Measurements from ENCODE around the gene HDAC11.
A peak's percentile ranks its signal among the peaks of the same experiment; 100 is the strongest.
"Not testable (repeated sequence)": the region's sequence is repeated elsewhere in the genome, so short reads cannot be mapped to it uniquely, and the experiment has no call there.

Gene HDAC11

DNA sequence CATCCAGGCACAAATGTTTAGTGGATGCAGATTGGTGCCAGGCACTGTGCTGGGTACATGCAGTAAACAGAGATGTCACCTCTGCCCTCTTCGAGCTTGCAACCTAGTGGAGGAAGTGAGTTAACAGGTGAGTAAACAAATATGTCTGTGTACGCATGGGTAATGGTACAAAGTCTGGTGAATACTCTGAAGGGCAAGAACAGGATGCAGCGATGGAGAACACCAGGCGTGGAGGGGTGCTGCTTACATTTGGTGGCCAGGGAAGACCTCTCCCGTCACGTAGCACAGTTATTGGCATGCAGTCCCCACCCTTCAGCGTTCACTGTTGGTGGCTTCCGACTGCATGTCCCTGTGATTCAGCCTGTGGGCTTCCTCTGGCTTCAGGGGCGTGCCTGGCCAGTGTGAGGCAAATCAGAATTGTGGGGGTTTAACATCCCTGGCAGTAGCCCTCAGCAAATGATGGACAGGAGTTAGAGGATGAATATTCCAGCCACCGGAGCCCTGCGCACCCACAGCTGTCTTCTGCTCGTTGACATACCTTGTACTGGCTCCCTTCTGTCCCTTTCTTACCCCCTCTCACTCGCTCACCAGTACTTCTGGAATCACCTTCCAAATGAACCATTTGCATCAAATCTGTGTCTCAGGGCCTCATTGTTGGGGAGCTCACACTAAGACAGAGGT lies 9.1 kb upstream of the HDAC11 start:
- no peak for DNase-seq (ENCODE audit: low spot score)

DNA sequence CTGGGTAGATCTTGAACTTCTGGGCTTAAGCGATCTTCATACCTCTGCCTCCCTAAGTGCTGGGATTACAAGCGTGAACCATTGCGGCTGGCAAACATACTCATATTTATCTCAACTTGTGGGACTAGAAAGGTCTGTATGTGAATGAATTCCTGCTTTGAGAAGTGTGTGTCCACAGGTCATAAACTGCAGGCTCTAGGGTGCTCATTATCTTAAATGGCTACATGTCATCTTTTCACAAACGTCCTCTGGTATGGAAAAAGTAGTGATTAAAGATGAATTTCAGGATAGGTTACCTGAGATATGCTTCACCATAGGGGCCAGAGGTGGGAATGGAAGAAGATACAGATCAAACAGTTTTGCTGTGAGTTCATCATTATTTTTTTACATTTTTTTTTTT lies 7.8 kb upstream of the HDAC11 start:
- no peak for DNase-seq (ENCODE audit: low spot score)

DNA sequence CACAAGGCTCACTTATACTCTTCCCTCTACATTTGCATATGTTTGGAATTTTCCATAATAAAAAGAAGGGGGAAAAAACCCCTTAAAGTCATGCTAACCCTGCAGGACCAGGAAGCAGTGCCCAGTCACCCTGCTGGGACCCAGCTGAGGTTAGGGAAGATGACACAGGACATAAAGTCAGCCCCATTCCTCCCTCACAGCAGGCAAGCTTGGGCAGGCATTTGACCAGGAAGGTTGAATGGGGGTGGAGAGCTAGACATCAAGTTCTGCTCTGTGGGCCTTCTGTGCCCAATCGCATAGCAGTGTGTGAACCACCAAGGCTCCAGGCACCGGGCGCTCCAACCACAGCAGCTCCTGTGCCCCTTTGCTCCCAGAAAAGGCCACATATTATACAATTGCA lies 7.1 kb upstream of the HDAC11 start:
- no peak for DNase-seq (ENCODE audit: low spot score)

DNA sequence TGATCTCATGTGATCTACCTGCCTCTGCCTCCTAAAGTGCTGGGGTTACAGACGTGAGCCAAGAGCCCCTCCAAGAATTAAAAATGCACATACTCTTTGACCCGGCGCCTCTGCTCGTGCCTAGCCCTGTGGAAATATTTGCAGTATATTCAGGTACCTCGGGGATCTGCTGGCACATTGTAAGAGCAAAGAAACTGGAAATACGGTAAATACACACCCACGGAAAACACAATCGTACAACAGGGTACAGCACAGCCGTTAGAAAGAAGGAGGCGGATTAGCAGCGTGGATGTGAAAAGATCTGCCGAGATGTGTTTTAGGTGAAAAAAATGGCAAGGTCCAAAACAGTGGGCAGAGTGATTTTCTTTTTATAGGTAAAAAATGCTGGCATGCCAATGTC lies 6.1 kb upstream of the HDAC11 start:
- DNase-seq (ENCODE audit: low spot score): no peak

DNA sequence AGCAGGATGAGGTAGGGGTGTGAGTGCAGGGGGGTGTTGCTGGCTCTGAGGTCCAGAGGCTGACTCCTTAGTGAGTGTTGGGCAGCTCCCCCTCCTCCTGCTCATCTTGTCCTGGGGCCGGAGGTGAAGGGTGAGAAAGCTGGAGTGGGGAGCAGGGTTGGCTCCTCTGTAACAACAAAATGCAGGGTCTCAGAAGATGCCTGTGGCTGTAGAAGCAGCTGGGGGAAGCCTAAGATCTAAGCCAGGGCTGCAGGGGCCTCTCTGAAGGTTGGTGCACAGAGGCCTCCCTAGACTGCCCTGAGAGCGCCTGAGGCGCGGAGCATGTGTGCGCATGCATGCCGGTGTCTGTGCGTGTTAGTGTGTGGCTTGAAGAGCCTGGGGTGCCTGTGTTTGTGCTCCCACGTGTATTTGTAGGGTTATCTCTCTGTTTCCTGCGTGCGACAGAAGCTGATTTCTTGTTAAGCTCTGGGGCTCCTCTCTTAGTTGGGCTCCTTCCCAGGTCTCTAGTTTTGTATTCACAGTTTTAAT lies 5.3 kb upstream of the HDAC11 start:
- no peak for DNase-seq (ENCODE audit: low spot score)

DNA sequence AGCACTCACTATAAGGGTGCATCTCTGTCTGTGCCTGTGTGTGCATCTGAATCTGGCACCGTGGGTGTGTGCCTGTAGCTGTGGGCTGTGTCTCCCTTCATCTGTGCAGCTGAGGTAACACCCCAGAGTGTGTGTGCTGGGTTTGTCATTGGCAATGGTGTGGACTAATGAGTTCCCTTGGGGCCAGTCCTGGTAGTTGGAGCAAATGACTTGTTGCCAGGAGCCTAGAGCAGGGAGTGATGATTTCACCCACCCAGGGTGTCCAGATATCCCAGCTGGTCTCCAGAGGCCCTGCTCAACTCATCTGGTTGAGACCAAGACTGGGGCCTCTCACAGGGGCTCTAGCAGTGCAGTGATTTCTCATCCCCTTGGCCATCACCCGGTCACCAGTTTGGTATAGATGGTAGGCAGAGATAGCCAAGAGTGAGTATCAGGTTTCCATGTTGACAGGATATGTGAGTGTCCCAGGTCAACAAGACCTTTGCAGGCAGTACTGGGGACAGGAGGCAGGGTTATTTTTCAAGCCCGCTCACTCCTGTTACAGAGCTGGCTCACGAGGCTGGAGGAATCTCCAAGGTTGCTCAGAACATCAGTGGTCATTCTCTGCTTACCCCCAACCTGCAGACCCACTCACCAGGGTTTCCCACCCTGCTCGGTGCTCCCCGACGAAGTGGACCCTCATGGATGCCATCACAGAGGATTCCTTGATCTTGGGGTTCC lies 4.1 kb upstream of the HDAC11 start:
- no peak for DNase-seq (ENCODE audit: low spot score)

DNA sequence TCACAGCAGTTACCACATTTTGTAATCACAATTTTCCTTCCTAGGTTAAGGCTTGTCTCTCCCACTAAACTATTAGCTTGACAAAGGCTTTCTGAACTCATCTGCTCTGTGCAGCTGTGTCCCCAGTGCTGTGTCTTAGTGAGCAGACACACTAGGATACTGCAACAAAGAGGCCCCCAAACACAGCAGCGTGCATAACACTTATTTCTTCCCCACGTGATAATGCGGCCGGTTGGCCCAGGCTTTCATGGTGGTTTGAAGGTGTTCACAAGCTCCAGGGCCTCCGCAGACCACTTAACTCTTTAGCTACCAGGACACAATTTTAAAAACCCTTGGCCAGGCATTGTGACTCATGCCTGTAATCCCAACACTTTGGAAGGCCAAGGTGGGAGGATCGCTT lies 2.2 kb upstream of the HDAC11 start:
- DNase-seq (ENCODE audit: low spot score): no peak

DNA sequence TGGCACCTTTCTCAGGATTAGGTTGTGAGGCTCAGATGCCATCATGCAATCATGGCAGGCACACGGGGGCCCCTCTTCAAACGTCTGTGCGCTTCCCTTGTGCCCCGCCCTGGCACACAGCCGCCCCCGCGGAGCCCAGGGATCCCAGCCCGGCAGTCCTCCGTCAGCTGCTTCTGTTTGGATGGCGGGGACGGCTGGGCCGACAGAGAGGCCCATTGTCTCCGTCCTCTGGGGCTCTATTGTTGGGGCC lies 849 bp upstream of the HDAC11 start:
- no peak for DNase-seq (ENCODE audit: low spot score)

DNA sequence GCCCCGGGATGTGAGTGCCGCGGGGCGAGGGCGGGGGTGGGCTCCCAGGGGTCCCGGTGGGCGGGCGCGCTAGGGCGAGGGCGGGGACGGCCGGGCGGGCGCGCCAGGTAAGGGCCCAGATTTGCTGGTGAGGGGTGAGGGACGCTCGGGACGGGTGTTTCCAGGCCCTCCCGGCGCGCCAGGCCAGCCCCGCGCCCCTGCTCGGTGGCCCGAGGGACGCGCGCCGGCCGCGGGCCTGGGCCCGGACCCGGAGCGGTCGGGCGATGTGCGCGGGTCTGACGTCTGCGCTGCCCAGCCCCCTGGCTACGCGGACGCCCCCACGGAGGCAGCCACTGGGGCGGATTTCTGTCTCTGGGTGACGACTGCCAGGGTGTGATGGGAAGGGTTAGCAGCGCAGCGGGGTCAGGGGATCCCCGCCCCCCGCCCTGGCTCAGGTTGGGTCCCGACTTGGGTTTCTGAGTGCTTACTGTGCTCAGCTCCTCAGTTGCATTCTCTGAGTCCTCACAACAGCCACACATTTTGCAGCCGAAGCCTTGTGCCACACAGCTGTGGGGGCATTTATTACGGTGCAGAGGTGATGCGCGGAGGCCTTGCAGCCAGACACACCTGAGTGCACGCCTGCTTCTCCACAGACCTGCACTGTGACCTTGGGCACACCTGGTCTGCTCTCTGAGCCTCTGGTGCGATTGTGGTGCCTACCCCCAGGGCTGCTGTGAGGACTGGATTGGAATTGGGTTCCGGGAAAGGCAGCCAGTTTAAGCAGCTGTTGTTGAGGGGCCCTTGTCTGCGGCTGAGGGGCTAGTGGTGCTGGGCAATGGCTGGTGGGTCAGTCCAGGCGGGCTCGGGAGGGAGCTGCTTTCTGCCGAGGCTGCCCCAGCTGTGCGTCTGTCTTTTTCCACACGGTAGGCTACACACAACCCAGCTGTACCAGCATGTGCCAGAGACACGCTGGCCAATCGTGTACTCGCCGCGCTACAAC lies 523 bp downstream of the HDAC11 start:
- DNase-seq (ENCODE audit: low spot score): peak; percentile 49

DNA sequence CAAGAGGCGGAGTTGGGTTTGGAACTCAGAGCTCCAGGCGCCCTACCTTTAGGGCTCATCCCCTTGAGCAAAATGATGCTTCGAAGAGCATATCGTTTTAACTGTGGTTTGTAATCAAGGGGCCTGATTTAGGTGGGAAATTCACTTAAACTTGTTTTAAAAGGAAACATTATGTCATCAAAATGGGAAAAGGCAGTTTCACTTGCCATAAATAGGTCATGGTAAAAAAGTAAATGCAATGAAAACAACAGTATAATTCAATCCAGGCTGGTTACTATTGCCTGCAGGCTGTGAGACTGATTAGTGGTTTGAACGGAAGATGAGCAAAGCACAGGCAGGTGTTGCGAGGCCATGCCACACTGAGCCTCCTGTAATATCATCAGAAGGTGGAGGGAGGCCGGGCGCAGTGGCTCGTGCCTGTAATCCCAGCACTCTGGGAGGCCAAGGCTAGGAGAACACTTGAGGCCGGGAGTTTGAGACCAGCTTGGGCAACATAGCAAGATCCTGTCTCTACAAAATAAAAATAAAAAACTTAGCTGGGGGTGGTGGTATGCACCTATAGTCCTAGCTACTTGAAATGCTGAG lies 2.1 kb downstream of the HDAC11 start:
- no peak for DNase-seq (ENCODE audit: low spot score)

DNA sequence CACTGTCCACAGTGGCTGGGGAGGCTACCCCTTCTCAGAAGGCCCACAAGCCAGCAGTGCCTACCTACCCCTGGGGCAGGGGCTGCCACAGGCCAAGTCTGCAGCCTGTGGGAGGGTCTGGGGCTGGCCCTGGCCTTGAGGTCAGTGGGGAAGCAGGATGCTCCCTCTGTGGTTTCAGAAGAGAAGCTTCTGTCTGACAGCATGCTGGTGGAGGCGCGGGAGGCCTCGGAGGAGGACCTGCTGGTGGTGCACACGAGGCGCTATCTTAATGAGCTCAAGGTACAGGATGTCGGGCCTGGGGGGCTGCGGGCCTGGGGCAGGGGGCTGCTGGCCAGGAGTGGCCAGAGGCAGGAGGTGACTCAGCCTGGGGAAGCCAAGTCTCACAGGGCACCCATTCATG lies 3.2 kb downstream of the HDAC11 start:
- DNase-seq (ENCODE audit: low spot score): no peak

DNA sequence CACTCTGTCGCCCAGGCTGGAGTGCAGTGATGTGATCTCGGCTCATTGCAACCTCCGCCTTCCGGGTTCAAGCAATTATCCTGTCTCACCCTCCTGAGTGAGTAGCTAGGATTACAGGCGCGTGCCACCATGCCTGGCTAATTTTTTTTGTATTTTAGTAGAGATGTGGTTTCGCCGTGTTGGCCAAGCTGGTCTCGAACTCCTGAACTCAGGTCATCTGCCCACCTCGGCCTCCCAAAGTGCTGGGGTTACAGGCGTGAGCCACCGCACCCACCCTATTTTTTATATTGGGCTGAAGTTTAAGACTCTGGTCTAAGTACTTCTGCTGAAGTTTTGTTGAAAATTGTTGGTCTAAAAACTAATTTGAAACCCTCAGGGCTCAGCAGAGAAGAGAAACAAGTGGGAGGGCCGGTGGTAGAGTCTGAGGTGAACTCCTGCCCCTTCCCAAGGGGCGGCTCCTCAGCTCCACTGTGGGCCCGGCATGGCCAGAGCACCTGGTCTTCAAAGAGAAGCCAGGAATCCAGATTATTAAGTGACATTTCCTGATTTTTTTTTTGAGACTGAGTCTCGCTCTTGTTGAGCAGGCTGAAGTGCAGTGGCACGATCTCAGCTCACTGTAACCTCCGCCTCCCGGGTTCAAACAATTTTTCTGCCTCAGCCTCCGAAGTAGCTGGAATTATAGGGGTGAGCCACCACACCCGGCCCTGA lies 4.0 kb downstream of the HDAC11 start:
- DNase-seq (ENCODE audit: low spot score): no peak

DNA sequence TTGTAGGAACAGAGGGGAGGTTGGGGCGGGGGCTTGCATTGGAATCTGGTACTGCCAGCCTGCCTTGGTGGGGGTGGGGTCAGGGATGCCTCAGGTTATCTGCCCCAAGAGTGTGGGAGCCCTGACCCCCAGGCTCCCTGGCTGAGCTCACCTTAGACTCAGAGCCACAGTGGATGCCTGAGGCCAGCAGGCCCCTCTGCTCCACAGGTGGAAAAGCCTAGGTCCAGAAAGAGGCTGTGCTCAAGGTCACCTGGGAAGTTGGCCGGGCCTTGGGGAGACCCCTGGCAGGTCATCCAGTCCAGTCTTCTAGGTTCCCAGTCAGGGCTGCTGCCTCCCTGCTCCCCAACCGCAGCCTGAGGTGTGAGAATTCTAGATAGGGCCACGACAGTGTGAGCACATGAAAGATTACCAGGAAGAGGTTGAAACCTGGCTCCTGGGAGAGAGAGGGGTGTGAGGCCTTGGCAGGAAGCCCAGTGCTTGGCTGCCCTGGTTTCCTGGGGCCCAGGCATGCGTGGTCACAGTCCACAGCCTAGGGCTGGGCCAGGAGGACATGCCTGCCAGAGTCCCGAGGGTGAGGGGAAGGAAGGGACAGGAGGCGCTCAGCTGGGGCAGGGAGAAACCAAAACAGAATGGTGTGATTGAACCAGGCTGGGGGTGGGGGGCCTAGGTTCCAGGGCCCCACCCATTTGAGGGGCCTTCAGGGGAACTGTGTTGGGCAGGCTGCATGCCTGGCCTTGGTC lies 4.9 kb downstream of the HDAC11 start:
- no peak for DNase-seq (ENCODE audit: low spot score)

DNA sequence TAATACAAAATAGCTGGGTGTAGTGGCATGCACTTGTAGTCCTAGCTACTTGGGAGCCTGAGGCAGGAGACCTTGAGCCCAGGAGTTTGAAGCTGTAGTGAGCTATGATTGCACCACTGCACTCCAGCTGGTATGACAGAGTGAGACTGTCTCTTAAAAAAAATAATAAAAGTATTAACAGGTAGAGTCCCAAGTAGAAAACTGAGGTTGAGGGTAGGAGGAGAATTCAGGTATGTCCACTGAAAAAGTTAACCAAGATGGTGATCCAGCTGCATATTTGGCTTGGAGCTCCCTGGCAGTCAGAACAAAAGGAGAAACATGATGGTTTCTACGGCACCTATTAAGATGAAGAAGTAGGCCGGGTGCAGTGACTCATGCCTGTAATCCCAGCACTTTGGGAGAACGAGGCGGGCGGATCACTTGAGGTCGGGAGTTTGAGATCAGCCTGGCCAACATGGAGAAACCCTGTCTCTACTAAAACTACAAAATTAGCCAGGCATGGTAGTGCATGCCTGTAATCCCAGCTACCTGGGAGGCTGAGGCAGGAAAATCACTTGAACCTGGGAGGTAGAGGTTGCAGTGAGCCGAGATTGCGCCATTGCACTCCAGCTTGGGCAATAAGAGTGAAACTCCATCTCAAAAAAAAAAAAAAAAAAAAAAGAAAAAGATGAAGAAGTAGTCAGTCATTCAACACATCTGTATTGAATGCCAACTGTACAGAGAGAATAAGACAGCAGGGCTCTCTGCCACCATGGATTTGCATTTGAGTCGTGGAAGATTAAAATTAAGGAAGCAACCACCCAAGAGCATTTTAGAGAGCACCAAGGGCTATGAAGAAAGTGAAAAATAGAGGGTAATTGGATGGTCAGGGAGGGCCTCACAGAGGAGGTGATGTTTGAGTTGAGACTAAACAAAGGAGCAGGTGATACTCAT lies 5.8 kb downstream of the HDAC11 start:
- not testable (repeated sequence) for DNase-seq (ENCODE audit: low spot score)

DNA sequence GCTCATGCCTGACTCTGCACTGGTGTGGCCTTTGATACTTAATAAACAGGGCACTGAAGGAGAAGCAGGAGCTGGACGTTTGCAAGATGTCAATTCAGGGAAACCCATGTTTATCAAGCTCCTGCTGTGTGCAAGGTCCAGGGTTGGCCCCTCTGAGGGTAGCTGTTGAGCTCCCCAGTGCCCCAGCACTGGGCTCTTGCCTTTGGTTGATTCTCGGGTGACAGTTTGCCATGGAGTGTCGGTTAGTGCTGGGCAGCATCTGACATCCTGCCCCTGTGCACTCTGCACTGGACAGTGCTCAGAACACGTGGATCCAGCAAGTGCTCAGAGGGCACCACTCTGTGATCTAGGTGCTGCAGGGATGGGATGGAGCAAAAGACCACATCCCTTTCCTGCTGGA lies 7.3 kb downstream of the HDAC11 start:
- DNase-seq (ENCODE audit: low spot score): no peak

DNA sequence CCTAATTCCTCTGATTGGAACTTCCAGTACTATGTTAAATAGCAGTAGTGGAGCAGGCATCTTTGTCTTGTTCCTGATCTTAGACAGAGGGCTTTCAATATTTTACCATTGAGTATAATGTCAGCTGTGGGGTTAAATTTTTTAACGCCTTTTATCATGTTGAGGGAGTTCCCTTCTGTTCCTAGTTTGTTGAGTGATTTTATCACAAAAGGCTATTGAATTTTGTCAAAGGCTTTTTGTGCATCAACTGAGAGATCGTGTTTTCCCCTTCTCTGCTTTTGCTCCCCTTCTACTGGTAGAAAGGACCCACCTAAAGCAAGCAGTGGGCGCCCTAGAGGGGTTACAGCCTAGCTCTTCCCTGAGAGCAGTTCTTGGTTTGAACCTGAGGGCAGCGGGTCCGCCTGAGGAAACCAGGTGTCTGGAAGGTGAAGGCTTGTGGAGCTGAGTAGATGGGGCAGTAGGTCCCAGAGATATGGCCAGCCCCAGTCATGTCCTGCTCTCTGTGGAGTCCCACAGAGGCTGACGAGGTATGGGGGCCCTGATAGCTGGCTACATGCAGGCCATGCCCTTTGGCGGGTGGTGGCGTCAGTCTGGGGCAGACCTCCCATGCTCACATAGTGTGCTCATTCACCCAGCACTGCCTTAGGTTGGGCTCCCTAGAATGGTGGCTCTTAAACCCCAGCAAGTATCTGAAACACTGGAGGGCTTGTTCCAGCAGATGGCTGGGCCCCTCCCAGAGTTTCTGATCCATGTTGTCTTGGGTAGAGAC lies 11.3 kb downstream of the HDAC11 start:
- no peak for DNase-seq (ENCODE audit: low spot score)

DNA sequence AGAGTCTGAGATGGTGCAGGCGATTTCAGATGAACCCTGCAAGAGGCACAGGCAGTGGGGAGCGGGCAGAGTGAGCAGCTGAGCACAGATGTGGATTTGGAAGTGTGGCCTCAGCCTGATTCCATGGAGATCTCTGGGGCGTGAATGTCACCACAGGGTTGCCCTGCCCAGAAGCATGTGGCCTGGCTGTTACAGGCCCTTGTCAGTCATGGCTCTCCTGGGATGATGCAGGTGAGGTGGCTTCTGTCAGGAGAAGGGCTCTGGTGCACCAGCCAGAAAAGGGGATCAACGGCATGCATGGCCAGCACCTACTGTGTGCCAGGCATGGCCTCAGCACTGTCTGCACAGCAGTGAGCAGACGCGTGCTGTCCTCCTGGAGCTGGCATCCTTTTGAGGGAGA lies 11.9 kb downstream of the HDAC11 start:
- DNase-seq (ENCODE audit: low spot score): no peak

DNA sequence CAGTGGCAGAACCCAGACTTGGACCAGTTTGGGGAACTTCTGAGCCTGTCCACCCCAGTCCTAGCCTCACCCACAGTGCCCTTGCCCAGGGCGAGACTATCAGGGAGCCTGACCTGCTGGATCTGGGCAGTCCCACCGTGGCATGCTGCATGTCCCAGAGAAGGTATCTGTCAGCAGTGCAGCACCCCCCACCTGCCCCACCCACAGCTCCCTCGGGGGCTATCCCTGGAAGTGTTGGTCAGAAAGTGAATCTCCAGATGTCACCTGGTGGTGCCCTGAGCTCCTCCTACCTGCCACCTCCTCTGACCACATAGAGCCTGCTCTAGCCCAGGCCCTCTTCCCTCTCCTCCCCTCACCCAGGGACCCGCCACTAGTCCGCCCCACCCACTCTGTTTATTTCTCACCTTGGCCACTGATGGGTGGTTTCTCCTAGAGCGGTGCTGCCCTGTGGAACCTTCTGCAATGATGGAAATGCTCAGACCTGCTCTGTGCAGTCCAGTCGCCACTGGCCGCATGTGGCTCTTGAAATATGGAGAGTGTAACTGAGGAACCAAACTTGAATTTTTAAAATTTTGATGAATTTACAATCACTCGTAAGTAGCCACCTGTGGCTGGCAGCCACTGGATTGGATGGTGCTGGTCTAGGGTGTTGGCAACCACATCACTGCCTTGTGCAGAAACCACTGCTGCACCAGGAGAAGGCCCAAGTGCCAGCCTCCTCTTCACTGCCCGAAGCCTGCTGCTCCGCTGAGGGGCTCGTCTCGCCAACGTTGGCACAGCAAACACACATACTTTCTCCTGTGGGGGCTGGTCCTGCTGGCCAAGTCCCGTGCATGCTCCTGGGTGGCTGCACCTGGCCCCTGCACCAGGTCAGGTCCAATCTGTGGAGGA lies 13.1 kb downstream of the HDAC11 start:
- no peak for DNase-seq (ENCODE audit: low spot score)
